DND-41 (cell line): Measurements from ENCODE around the gene STN1.

Experiments used
- ATAC-seq: fragments of 200-7000 bp; cut with Tn5 transposase; 3 replicates; pipeline ENCODE4 v1.9.1; 2021; ENCODE audit warnings: low read depth; ENCODE audit not compliant: insufficient read depth
- DNase-seq: peaks from one replicate; pipeline ENCODE4 v3.0.0-alpha.2; 2020
- H2AFZ ChIP-seq: 2 replicates; pipeline ENCODE4 v1.6.0; 2012; ENCODE audit warnings: low read depth, low read length
- H3K27ac ChIP-seq: 2 replicates; pipeline ENCODE4 v1.5.1; 2012; ENCODE audit warnings: low read length, inconsistent platforms
- H3K27me3 ChIP-seq: fragments of 200-600 bp; sonication (generic); 2 replicates; pipeline ENCODE4 v1.6.0; 2012; ENCODE audit warnings: low read length, mild to moderate bottlenecking, inconsistent platforms; ENCODE audit not compliant: insufficient read depth, poor library complexity
- H3K36me3 ChIP-seq: 2 replicates; pipeline ENCODE4 v1.5.1; 2012; ENCODE audit warnings: low read length, inconsistent platforms; ENCODE audit not compliant: insufficient read depth
- H3K4me1 ChIP-seq: 2 replicates; pipeline ENCODE4 v1.5.1; 2012; ENCODE audit warnings: mild to moderate bottlenecking, low read length; ENCODE audit not compliant: insufficient read depth
- H3K4me2 ChIP-seq: 2 replicates; pipeline ENCODE4 v1.6.0; 2012; ENCODE audit warnings: mild to moderate bottlenecking, moderate library complexity, low read length, inconsistent platforms; ENCODE audit not compliant: insufficient read depth
- H3K4me3 ChIP-seq, 2 experiments: fragments of 200-600 bp in 1 of 2; shearing (Covaris generic) in 1 of 2; 2 replicates each; pipeline ENCODE4 v1.5.1; 2012 to 2016; ENCODE audit warnings: inconsistent platforms in 2 of 2, low read length in 2 of 2, mild to moderate bottlenecking in 2 of 2, low read depth in 1 of 2, moderate library complexity in 1 of 2
- H3K79me2 ChIP-seq: 2 replicates; pipeline ENCODE4 v1.6.0; 2012; ENCODE audit warnings: low read length, inconsistent platforms; ENCODE audit not compliant: insufficient read depth
- H3K9ac ChIP-seq: 2 replicates; pipeline ENCODE4 v1.6.0; 2012; ENCODE audit warnings: low read depth, mild to moderate bottlenecking, inconsistent platforms, low read length, moderate library complexity
- H3K9me3 ChIP-seq: 2 replicates; pipeline ENCODE4 v1.5.1; 2012; ENCODE audit warnings: low read length, moderate library complexity, mild to moderate bottlenecking, inconsistent platforms; ENCODE audit not compliant: insufficient read depth, severe bottlenecking
- H4K20me1 ChIP-seq: 2 replicates; pipeline ENCODE4 v1.6.0; 2012; ENCODE audit warnings: low read length; ENCODE audit not compliant: insufficient read depth
- EZH2 ChIP-seq: IDR thresholded peaks from 3 replicates; pipeline ENCODE4 v1.6.1; 2012; ENCODE audit warnings: borderline replicate concordance, low read depth, mild to moderate bottlenecking, moderate library complexity, low read length, inconsistent platforms; ENCODE audit not compliant: severe bottlenecking
- TF ChIP-seq, protein P1 (sequence below): IDR thresholded peaks from 2 replicates; pipeline ENCODE4 v1.5.1; 2012; ENCODE audit warnings: borderline replicate concordance, low read length, moderate library complexity, mild to moderate bottlenecking; ENCODE audit not compliant: poor library complexity, severe bottlenecking; ENCODE audit errors: extremely low read depth

STN1 gene

DNA sequence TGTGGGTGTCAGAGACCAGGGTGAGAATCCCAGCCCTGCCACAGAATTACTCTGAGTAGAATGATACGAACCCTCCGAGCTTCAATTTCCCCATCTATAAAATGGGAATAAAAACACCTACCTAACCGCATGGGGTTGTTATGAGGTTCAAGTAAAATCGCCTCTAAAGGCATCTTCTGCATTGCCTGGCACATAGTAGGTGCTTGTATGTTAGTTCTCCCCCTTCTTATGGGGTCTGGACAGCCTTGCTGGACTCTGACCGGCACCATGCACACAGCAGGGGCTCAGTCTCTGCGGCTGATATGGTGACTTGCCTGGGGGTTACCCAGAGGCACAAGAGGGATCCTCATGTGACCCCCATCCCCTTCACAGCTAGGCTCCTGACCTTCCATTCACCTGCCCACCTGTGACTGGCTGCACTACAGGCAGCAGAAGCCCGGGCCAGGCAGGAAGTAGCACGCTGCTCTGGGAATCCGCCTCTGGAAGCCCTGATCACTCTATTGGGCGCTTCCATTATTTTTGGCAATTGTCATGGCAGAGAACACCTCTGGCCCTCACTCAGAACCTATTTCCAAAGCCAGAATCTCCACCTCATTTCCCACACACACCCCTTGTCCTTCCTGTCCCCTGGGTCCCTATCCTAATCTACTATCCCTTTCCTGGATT is 68.6 kb downstream of the STN1 start:
- Histone ChIP-seq H3K27me3 (peaks cover 45% of the 10 kb centered on the region), H3K9me3 (no peaks in the 10 kb centered on the region), H3K4me2 (no peak overlapping the region), H2AFZ (no peak overlapping the region), H3K4me3 (no peak overlapping the region), H3K4me1 (no peaks in the 10 kb centered on the region), H3K36me3 (no peaks in the 10 kb centered on the region), H3K27ac (no peak overlapping the region), H3K79me2 (no peaks in the 10 kb centered on the region), H3K9ac (no peak overlapping the region), H4K20me1 (0 out of 2 replicates have a peak, but pooled peaks cover 4% of the 10 kb centered on the region)
- DNase-seq (no peak), ATAC-seq (no peak)
- no peak for TF ChIP-seq EZH2
- TF ChIP-seq, protein P1, sequence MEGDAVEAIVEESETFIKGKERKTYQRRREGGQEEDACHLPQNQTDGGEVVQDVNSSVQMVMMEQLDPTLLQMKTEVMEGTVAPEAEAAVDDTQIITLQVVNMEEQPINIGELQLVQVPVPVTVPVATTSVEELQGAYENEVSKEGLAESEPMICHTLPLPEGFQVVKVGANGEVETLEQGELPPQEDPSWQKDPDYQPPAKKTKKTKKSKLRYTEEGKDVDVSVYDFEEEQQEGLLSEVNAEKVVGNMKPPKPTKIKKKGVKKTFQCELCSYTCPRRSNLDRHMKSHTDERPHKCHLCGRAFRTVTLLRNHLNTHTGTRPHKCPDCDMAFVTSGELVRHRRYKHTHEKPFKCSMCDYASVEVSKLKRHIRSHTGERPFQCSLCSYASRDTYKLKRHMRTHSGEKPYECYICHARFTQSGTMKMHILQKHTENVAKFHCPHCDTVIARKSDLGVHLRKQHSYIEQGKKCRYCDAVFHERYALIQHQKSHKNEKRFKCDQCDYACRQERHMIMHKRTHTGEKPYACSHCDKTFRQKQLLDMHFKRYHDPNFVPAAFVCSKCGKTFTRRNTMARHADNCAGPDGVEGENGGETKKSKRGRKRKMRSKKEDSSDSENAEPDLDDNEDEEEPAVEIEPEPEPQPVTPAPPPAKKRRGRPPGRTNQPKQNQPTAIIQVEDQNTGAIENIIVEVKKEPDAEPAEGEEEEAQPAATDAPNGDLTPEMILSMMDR: no peak

DNA sequence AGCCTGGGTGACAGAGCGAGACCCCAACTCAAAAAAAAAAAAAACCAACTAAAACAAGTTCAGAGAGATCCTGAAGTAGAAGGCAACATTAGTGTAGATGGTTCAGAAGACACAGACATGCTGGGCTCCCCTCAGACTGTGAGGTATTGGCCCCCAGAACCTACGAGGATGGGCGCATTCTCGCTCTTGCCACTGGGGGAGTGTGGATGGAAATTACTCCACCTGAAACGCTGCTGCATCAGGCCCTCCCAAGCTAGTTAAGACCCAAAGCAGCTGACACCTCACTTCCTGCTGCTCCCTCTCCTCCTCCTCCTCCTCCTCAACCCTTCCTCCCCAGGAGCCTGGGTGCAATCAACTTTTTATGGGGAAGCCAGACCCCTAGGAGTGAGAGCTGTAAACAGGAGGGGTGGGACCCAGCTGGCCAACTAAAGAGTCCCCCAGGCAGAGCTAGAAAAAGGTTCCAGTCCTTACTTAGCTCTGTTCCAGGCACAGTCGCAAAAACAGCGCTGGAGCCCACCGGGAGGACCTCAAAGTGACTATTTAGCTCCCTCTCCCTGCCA is 70.0 kb downstream of the STN1 start:
- ATAC-seq (peak; percentile 79), DNase-seq (peak; percentile 32)
- Histone ChIP-seq H4K20me1 (0 out of 2 replicates have a peak, but pooled peaks cover 7% of the 10 kb centered on the region), H3K36me3 (no peaks in the 10 kb centered on the region), H3K4me1 (no peaks in the 10 kb centered on the region), H3K27me3 (peaks cover 35% of the 10 kb centered on the region), H3K4me3 (no peak overlapping the region), H3K27ac (no peak overlapping the region), H3K9me3 (no peaks in the 10 kb centered on the region), H2AFZ (no peak overlapping the region), H3K9ac (no peak overlapping the region), H3K79me2 (no peaks in the 10 kb centered on the region), H3K4me2 (no peak overlapping the region)
- TF ChIP-seq, protein P1: peak; percentile 60
- no peak for TF ChIP-seq EZH2

DNA sequence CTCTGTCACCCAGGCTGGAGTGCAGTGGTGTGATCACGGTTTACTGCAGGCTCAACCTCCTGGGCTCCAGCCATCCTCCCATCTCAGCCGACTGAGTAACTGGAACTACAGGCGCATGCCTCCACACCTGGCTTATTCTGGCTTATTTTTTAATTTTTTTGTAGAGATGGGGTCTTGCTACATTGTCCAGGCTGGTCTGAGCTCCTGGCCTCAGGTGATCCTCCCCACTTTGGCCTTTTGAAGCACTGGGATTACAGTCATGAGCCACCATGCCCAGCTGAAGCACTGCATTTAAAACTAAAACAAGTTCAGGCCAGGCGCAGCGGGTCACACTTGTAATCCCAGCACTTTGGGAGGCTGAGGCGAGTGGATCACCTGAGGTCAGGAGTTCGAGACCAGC is 70.6 kb downstream of the STN1 start:
- Histone ChIP-seq H3K4me3 (no peak overlapping the region), H3K27me3 (peaks cover 33% of the 10 kb centered on the region), H4K20me1 (0 out of 2 replicates have a peak, but pooled peaks cover 7% of the 10 kb centered on the region), H3K9ac (no peak overlapping the region), H3K9me3 (no peaks in the 10 kb centered on the region), H3K79me2 (no peaks in the 10 kb centered on the region), H3K36me3 (no peaks in the 10 kb centered on the region), H3K4me1 (no peaks in the 10 kb centered on the region), H3K4me2 (no peak overlapping the region), H2AFZ (no peak overlapping the region), H3K27ac (no peak overlapping the region)
- DNase-seq: no peak
- TF ChIP-seq EZH2: no peak
- TF ChIP-seq, protein P1: no peak
- no peak for ATAC-seq
